HG03066 (cell line): ENCODE measurements around the gene STK4.

Experiments
- ATAC-seq: cut with Tn5 transposase; IDR thresholded peaks from one replicate; pipeline ENCODE4 v1.9.1; 2021; ENCODE audit warnings: low read depth; ENCODE audit not compliant: unreplicated experiment

The STK4 gene

DNA sequence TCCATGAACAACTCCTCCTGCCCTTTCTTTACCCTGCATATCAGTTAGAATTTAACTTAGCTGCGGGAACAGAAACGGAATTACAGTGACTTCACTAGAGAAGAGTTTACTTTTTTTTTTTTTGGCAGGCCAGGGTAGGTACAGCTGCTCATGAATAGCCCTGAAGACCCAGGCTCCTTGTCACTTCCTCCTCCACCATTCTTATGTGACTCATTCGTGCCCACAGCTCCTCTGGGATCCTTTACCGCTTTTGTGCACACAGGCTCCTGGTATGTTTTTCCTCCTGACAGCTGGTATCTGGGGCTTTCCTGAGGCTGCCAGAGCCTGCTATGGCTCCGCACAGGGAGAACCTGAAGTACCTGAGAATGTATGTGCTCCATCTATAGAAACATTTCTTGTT lies 138.5 kb downstream of the STK4 start:
- no peak for ATAC-seq

DNA sequence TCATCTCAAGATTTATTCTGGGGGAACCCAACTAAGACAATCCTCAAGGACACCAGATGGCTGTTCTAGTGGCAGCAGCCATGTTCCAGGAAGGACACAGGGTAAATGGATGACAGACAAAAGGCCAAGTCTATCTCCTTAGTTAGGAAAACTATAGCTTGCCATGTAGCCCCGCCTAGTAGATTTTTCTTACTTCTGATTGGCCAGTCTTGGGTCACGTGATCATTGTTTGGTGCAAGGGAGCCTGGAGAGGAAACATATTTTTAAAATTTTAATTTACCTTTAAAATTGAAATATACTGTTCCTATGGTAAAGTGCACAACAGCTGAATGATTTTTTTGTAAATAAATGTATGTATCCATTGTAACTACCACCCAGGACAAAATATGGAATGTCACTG lies 139.0 kb downstream of the STK4 start:
- ATAC-seq = no peak

DNA sequence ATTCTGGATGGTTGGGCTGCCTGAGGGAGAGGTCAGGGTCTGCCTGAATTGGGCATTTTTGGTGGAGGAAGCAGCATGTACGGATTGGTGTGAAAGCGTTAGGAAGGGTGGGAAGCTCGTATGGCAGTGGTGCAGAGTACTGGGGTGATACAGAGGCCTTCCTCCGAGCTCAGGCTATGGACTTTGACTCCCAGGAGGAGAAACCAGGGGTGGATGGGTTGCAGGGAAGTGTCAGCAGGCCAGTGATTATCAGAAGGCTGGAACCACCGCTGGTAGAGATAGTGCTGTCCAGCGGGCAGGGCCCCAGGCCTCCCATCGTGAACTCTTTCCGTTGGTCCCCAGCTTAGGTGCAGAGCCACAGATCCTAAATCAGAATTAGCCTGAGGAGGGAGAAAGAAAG lies 143.3 kb downstream of the STK4 start:
- ATAC-seq = no peak

DNA sequence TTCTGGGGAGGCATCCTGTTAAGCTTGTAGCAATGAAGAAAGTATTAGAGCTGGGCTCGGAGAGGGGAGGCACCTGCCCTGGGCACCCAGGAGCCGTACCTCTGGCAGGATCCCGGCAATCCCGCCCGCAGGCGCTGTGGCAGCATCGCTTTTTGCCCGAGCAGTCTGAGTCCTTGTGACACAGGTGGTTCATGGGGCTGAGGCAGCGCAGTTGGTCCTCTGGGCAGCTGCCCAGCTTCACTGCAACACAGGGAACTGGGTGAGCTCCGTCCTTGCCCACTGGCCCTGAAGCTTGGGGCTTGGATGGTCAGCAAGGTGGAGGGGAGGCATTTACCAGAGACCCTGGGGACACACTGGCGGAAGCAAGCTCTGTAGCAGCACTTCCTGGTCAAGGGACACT lies 144.0 kb downstream of the STK4 start:
- no peak for ATAC-seq

DNA sequence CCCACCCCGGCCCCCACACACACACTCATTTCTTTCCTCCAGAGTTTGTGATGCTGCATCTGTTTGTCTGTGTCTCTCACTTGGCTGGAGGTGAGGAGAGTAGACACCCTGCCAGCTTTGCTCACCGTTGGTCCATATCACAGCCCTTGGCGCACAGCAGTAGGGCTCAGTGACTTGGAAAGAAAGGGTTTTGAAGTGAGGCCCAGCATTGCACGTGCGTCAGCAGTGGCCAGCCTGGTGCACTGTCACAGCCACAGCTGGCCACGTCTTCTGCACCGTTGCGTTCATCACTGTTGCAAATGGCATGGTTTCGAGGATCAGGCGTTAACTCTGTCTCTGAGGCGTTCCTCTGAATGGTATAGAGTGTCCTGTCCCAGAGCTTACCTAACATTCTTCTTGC lies 145.0 kb downstream of the STK4 start:
- ATAC-seq = no peak

DNA sequence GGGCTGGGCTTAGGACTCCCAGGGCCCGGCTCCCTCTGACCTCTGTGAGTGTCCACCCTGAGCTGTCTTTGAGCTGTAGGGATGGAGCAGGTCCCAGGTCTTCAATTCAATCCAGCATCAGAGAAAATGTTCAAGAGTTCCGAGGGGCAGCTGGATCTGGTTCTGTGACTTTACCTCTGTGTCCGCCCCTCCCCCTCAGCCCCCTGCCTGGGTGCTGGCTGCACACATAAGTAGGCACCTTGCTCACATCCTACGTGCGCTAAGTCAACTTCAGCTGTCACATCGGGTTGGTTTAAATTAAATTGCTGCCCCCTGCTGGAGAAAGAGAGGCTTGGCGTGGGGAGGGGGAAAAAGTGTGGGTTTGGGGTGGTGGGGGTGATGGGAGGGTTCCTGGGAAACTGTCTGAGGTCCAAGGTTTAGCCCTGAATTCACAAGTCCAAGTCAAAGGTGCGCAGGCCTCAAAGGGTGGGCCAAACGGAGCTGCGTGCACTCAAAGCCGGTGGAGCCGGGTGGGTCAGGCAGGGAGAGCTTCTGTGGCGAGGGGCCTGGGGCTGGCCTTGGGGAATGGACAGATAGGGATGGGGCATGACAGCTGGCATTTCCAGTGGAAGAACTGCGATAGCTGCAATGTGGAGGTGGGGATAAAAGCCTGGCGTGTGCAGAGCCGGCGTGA lies 145.6 kb downstream of the STK4 start:
- no peak for ATAC-seq

DNA sequence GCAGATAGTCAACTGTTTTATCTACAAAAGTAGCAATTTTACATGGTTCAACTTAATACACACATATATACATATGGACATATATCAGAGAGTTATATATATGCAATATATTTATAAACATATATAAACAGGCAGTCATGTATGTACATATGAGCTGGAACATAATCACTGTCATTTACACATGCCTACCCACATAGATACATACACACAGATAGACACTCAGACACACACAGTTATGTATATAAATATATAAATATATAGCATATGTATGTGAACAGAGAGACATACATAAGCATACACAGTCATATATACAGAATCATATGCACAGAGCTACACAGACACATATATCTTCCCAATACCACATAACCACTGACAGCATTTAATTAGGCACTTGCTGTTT lies 146.4 kb downstream of the STK4 start:
- ATAC-seq = no peak

DNA sequence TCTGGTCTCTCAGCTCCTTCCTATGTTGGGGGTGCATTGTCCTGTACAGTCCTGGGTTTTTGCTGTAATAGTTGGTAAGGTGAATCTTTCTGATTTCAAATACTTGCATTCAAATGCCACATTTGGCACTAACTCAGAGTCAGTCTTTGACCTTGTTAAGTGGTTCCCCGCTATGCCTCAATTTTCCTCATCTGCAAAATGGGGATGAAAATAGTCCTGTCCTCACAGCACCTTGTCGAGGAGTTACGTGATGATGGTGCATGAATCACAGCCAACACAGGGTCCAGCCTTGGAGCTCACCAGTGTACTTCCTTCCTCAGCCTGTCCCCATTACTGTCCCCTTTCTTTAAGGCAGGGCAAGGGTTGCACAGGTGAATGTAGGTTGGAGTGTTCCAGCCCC lies 147.6 kb downstream of the STK4 start:
- no peak for ATAC-seq

DNA sequence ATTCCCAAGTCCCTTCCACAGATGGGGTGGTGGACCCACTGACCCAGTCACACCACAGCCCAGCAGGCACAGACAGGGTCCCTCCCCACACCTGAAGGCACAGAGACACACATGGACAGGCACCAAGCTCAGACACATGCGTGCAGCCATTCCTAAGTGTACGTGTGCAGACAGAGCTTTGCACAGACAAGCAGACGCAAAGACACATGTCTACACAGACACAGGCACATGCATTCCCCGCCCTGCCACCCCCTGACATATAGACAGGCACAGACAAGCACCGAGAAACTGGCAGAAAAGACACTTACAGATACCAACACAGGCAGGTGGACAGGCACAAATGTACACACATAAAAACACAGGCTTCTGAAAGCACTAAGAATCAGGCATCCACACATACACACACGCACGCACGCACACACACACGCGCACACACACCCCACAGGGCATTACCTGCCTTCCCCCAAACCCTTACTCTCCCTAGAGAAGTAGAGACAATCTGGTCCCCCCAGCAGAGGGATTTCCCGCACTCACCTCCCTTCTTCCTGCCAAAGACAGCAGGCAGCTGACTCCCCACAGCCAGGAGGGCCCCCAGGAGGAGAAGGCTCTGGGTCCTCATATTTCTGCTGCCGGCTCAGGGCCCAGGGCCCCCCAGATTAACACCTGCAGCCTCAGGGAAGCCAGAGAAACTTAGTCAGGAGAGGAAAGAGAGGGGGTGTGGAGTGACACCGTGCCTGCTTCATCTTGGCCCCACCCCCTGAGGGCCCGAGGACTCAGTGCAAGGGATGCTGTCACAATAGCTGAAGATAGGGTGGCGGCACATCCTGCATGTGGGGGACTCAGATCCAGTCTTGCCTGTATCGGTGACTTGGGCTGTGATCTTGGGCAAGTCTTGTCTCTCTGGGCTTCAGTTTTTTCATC lies 148.4 kb downstream of the STK4 start, which contains the start of gene WFDC5:
TSS of gene WFDC5 (minus strand) at position 710 of the 921 bp plus-strand sequence. CDS start at position 619, 91 bp downstream.
- no peak for ATAC-seq

DNA sequence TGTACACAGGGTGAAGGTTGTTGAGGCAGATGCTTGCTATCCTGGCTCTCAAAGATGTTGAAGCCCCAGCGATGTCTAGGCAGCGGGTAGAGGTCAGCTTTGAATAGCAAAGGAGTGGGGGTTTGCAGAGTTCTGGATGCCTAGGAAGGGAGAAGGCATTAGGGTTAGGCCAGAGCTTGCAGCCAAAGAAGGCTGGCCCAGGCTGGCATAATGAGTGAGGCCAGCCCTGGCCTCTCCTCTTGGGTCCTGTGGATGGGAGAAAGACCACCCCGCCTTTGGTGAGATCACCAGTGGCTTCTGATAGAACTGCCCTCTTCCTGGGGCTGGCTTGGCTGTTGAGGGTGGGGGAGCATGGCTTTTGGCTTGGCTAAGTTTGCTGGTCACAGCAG lies 149.1 kb downstream of the STK4 start:
- ATAC-seq = no peak

DNA sequence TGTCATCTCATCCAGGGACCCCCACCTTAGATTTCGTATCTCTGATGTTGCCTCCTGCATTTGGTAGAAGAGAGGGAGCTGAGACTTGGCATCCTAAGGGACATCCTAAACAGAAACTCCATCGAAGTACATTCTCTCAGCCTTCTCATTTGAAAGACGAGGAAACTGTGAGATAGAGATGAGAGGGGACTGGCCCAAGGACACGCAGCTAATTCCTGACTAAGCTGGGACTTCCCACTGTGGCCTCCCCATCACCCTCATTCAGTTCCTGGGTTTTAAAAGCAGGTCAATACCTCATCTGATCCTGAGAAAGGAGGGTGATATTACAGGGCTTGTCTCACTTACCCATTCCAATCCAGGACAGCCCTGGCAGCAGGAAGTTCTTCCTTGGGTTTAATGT lies 149.5 kb downstream of the STK4 start:
- no peak for ATAC-seq

DNA sequence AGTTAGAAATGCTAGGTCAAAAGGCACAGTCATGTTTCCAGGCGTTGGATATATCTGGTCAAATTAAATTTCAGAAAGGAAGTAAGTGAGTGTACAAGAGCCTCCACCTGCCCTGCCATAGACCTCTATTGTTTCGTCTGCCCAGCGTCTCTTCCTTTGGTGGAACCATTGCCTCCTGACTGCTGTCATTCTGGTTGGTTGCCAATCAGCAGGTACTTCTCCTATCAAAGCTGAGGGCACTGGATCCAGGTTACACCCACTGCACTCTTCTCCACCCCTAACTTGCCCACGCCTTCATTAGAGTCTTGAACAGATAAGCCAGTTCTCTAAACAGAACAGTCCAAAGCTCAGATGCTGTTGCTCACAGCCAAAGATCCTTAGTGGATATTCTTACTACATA lies 151.3 kb downstream of the STK4 start:
- ATAC-seq = no peak

DNA sequence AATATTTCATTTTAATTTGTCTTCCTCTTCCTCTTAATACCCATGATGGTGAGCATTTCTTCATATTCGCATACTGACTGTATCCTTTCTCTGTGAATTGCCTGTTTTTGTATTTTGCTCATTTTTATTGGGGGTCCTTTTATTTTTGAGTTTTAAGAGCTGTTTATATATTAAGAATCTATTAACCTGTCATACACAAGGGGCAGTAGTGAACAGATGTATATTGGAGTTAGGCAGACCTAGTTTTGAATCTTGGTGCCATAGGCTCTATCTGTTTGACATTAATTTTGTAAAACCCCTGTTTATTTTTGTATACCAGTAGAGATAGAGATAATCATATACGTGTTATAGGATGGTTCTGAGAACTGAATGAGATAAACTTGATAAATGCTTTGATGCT lies 151.7 kb downstream of the STK4 start:
- ATAC-seq = no peak

DNA sequence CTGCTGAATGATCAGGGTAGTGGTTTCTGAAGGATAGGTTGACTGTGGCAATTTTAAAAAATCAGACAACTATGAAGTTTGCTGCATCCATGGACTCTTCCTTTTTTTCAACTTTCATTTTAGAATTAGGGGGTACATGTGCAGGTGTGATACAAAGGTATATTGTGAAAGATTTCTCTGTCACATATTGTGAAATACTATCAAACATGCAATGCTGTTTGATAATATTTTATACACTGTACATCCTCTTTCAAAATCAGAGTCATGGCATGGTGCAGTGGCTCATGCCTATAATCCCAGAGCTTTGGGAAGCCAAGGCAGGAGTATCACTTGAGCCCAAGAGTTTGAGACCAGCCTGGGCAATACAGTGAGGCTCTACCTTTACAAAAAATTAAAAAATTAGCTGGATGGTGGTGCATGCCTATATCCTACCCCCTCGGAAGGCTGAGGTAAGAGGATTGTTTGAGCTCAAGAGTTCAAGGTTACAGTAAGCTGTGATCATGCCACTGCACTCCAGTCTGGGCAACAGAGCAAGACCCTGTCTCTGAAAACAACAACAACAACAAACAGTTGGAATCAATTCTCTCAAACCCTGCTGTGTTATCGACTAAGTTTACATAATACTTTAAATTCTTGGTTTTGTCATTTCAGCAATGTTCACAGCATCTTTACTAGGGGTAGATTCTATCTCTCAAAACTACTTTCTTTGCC lies 153.4 kb downstream of the STK4 start:
- ATAC-seq = no peak

DNA sequence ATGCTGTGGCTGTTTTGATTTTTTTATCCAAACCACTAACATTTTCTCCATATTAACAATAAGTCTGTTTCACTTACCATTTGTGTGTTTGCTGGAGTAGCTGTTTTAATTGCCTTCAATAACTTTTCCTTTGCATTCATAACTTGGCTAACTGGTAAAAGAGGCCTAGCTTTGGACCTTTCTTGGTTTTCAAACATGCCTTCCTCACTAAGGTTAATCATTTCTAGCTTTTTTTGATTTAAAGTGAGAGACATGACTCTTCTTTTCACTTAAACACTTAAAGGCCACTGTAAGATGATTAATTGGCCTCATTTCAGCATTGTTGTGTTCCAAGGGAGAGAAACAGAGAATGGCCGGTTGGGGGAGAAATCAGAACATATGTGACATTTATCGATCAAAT lies 155.1 kb downstream of the STK4 start:
- no peak for ATAC-seq

DNA sequence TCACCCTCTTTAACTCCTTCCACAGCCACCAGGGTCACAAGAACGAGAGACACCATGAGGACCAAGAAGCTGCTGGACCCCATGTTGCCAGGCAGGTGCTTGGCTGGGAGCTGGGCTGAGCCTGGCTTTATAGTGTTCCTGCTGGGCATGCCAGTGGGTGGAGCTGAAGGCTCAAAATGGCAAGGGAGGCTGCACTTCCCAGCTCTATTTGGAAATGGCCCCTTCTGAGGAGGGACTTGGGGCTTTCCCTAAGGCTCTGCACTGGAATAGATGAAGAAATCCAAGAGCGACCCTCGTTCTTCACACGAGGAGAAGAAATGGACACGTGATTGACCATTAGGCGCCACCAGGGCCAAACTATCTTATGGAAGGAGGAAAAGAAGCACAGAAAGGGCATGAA lies 158.1 kb downstream of the STK4 start, which contains the start of gene WFDC12:
TSS of gene WFDC12 (minus strand) at position 101 of the 400 bp plus-strand sequence. CDS start at position 83, 18 bp downstream.
- no peak for ATAC-seq

DNA sequence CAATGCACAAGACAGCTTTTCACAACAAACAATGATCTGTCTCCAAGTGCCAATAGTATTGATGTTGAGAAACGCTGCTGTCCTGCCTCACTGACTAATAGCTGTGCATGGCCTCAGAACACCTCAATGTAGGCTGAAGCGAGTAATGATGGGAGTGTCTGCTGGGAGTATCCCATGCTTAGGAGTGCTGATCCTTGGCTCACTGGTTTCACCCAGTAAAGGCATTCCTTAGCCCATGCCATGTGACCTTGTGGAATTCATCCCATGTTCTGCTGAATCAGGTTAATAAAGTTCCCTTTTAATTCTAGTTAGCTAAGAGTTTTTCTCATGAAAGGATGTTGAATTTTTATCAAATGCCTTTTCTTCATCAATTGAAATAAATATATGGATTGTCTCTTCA lies 161.8 kb downstream of the STK4 start:
- no peak for ATAC-seq
